ACC112 (cell line): ENCODE measurements around the gene FAM216B.

Experiments used
- H2AFZ ChIP-seq: fragments of 200-600 bp; sonication (generic); one replicate; pipeline ENCODE4 v1.6.0; 2017; ENCODE audit warnings: antibody characterized with exemption, low read length; ENCODE audit not compliant: unreplicated experiment
- H3K27ac ChIP-seq: fragments of 200-600 bp; sonication (generic); 2 replicates; pipeline ENCODE4 v1.5.1; 2014; ENCODE audit warnings: low read depth, mild to moderate bottlenecking, antibody characterized with exemption, low read length, moderate library complexity
- H3K27me3 ChIP-seq: fragments of 200-600 bp; sonication (generic); 2 replicates; pipeline ENCODE4 v1.6.1; 2014; ENCODE audit warnings: mild to moderate bottlenecking, antibody characterized with exemption, low read length, moderate library complexity, mixed read lengths; ENCODE audit not compliant: insufficient read depth
- H3K36me3 ChIP-seq: fragments of 200-600 bp; sonication (generic); 2 replicates; pipeline ENCODE4 v1.6.1; 2016; ENCODE audit warnings: mild to moderate bottlenecking, antibody characterized with exemption, low read length, moderate library complexity, mixed read lengths; ENCODE audit not compliant: insufficient read depth
- H3K4me1 ChIP-seq: fragments of 200-600 bp; sonication (generic); one replicate; pipeline ENCODE4 v1.6.1; 2016; ENCODE audit warnings: low read length, mixed read lengths; ENCODE audit not compliant: insufficient read depth, unreplicated experiment, control insufficient read depth
- H3K4me3 ChIP-seq: fragments of 200-600 bp; sonication (generic); 2 replicates; pipeline ENCODE4 v1.5.1; 2014; ENCODE audit warnings: mild to moderate bottlenecking, low read depth, low read length
- H3K79me2 ChIP-seq: fragments of 200-600 bp; sonication (generic); one replicate; pipeline ENCODE4 v1.6.0; 2016; ENCODE audit warnings: low read length; ENCODE audit not compliant: control insufficient read depth, unreplicated experiment, insufficient read depth

FAM216B gene

DNA sequence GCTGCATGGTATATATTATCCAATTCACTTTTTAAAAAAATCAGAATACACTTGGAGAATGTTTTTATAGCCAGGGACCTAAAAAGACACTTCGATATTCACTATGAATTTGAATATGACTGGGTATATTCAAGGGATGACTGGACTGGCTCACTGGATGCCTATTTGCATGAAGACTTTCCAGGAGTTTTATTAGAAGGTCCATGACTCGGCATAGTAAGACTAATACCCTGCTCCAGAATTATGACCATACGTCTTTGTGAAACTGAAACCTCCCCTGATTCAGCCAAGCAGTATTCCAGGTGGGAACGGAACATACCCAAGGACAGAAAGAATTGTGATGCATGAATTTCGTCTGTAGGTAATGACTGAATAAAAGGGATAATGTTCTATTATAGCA lies 3.9 kb upstream of the FAM216B start:
- no peak overlapping the region for H3K4me3 ChIP-seq
- H2AFZ ChIP-seq = no peak overlapping the region
- H3K4me1 ChIP-seq = no peaks in the 10 kb centered on the region
- no peaks in the 10 kb centered on the region; the same call in 1 of the 2 replicates for H3K27me3 ChIP-seq
- H3K27ac ChIP-seq = no peak overlapping the region
- H3K36me3 ChIP-seq = no peaks in the 10 kb centered on the region
- H3K79me2 ChIP-seq = no peaks in the 10 kb centered on the region

DNA sequence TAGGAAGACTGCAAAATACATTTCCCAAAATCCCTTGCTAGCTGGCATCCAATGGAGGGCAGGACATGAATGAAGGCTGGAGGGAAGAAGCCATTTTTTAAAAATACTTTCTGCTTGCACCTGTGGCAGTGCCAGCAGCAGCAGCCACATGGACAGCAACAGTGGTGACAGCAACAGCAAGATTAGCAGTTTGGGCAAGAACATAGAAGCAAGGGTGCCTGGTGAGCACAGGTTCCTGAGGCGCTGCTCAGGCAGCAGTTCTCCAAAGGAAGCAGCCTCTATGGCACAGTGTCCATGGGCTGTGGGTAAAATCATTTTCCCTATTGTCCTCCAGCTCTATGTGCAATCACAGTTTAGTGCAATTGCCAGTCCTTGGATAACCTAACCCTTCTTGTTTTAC lies 1.3 kb upstream of the FAM216B start:
- no peak overlapping the region for H2AFZ ChIP-seq
- no peaks in the 10 kb centered on the region for H3K36me3 ChIP-seq
- H3K79me2 ChIP-seq = no peaks in the 10 kb centered on the region
- no peaks in the 10 kb centered on the region for H3K4me1 ChIP-seq
- H3K27ac ChIP-seq = no peak overlapping the region
- H3K4me3 ChIP-seq = no peak overlapping the region
- H3K27me3 ChIP-seq = no peaks in the 10 kb centered on the region; the same call in 1 of the 2 replicates

DNA sequence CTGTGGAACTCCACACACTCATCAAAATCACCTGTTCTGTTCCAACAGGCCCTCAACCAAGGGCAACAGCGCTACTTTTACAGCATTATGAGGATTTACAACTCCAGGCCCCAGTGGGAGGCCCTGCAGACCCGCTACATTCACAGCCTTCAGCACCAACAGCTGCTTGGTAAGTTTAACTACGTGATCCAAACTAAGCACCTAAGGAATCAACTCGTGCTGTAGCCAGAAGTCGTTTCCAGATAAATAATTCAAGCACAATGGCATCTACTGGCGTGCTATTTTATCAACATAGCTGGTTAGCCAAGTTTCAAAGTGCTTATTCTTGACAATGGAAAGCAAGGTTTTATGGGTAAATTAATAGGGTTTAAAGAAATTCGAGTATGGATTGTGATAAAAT lies 5.3 kb downstream of the FAM216B start:
- Histone ChIP-seq H3K79me2 (no peaks in the 10 kb centered on the region), H2AFZ (no peak overlapping the region), H3K4me1 (no peaks in the 10 kb centered on the region), H3K27ac (no peak overlapping the region), H3K4me3 (no peak overlapping the region), H3K36me3 (no peaks in the 10 kb centered on the region), H3K27me3 (no peaks in the 10 kb centered on the region)

DNA sequence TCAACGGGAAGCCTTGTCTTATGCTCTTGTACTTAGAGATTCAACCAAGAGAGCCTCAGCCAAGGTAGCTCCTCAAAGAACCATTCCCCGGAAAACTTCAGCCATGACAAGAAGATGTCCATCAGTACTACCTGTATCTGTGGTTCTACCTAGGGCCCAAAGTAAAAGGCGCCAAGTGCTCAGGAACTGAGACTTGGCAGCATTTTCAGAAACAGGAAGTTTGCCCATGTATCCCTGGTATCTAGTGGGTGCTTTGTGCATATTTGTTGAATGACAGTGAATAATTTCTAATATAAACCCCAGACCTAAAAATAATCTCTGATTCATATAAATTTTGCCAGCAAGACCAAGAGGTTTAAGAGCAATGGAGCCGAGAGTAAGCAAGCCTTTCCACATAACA lies 7.2 kb downstream of the FAM216B start:
- no peaks in the 10 kb centered on the region for H3K79me2 ChIP-seq
- H3K4me1 ChIP-seq = no peaks in the 10 kb centered on the region
- no peak overlapping the region for H3K4me3 ChIP-seq
- H3K27me3 ChIP-seq = no peaks in the 10 kb centered on the region
- no peak overlapping the region for H2AFZ ChIP-seq
- no peaks in the 10 kb centered on the region for H3K36me3 ChIP-seq
- no peak overlapping the region for H3K27ac ChIP-seq

DNA sequence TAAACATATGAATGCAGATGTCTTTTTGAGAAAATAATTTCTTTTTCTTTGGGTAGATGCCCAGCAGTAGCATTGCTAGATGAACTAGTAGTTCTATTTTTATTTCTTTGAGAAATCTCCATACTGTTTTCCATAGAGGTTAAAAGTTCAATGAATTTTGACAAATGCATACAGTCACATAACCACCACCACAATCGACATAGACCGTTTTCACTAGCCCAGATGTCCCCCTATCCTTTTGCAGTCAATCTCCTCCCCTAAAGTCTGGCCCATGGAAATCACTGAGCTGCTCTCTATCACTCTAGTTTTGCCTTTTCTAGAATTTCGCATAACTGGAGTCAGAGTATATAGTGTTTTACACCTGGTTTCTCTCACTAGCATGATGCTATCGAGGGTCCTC lies 10.8 kb downstream of the FAM216B start:
- H3K27me3 ChIP-seq = no peaks in the 10 kb centered on the region
- H3K27ac ChIP-seq = no peak overlapping the region
- H3K36me3 ChIP-seq = no peaks in the 10 kb centered on the region
- no peaks in the 10 kb centered on the region for H3K4me1 ChIP-seq
- no peak overlapping the region for H2AFZ ChIP-seq
- H3K79me2 ChIP-seq = no peaks in the 10 kb centered on the region
- H3K4me3 ChIP-seq = no peak overlapping the region

DNA sequence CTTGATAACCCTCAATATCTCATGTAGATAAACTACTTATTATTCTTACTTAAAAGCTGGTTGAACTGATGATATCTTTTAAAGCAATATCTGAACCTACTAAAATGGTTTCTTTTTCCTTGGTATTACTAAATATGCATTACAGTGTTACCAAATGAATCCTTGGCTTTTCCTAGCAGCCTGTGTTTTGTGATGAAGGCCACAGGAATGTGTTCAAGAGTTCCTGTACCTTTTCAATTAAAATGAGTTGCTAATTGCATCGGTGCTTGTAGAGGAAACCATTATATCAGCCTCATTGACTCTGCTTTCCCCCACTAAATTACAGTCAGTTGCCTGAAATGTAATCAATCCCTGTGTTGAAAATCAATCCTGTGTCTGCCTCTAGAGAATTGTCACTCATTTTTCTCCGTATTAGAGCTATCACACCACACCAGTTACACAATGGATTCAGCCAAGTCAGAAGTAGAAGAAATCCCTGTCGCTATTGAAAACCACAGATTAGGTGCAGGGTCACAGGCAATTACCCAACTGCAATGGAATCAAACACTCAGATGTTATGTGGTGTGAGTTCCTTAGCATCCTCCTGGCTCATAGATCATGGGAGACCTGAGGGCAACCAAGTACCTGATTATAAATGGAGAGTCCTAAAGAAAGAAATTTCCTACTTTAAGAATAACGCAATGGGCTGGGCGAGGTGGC lies 13.3 kb downstream of the FAM216B start:
- Histone ChIP-seq H3K4me3 (no peak overlapping the region), H2AFZ (no peak overlapping the region), H3K79me2 (no peaks in the 10 kb centered on the region), H3K27me3 (no peaks in the 10 kb centered on the region), H3K4me1 (no peaks in the 10 kb centered on the region), H3K27ac (no peak overlapping the region), H3K36me3 (no peaks in the 10 kb centered on the region)

DNA sequence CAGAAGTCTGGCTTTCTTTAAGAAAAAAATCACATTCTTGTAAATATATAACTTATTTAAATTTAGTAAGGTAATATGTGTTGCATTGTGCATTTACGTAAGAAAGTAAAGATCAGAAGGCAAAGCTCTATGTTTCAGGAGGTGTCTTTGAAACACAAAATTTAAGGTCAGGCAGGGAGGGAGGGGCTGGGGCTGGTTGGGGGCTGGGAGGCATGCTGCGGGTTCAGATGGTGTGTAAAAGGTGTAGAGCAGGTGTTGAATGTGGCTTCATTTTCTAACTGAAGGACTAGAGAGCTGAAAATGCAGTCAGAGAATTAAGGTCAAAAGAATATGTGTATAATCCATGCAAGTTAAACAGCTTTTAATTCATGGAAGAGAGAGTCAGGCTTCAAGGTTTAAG lies 14.3 kb downstream of the FAM216B start:
- Histone ChIP-seq H3K79me2 (no peaks in the 10 kb centered on the region), H3K36me3 (no peaks in the 10 kb centered on the region), H3K27me3 (no peaks in the 10 kb centered on the region), H3K4me1 (no peaks in the 10 kb centered on the region), H3K4me3 (no peak overlapping the region), H3K27ac (no peak overlapping the region), H2AFZ (no peak overlapping the region)

DNA sequence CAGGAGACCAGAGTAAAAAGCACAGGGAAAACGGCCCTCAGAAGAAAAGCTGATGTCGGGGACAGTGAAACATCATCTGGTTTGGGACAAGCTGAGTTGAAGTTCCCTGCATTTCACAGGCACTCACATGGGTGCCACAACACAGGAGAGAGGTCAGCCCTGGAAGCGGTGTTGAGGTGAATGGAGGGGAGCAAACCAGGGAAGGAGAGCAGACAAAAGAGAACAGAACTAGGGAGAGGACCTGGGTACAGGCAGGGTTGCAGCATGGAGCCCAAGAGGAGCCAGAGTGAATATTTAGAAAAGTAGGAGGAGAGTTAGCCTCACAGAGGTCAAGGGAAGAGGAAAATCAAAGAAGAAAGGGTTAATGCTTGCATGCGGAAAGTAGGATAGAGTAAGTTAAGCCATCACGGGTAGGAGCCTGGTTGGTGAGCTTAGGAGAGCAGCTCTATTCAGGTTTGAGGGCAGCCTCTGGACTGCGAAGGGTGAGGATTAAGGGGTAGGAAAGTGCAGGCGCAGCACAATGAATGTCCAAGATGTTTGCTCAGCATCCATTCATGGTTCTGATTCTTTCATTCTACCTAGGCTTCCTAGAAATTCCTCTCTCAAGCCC lies 15.5 kb downstream of the FAM216B start:
- no peaks in the 10 kb centered on the region for H3K4me1 ChIP-seq
- H3K79me2 ChIP-seq = no peaks in the 10 kb centered on the region
- H3K36me3 ChIP-seq = no peaks in the 10 kb centered on the region
- H3K27me3 ChIP-seq = no peaks in the 10 kb centered on the region
- no peak overlapping the region for H3K4me3 ChIP-seq
- H3K27ac ChIP-seq = no peak overlapping the region
- no peak overlapping the region for H2AFZ ChIP-seq

DNA sequence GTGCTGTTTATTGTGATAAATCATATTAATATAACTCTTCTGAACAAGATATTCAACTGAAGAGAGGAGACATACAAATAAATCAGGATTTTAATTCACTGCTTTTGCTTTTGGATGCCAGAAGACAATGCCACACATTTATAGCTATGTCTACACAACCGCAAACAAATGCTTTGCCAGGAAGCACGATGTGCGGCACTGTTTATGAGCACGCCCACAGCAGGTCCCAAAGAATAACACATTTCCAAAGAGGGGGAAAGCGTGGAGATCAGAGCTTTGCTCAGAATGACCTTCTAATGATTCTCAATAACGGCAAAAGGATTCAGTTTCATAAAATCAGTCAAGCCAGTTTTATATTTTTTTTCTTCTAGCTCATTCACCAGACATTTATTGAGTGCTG lies 16.7 kb downstream of the FAM216B start:
- Histone ChIP-seq H3K4me1 (no peaks in the 10 kb centered on the region), H2AFZ (no peak overlapping the region)

DNA sequence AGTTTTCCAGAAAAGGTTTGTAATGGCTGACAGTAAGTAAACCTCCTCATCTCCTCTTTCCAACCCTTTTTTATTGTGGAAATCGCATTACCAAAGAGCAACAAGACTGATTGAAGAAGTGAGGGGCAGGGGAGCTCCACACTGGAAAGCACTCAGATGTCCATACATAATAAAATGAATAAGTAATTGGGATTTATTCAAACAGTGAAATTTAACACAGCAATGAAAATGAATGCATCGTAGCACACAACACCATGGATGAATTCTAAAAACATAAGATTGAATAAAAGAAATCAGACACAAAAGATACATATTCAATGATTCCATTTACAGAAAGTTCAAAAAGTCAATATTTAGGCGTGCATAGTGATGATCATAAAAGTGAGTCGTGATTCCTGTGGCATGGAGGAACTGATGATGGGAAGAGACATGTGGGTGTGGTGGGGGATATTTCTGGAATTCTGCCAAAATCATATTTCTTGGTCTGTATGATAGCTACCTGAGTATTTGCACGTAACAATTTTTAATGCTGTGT lies 18.8 kb downstream of the FAM216B start:
- no peak overlapping the region for H3K4me3 ChIP-seq
- H3K27ac ChIP-seq = no peak overlapping the region

More for the DNA sequence above, 16.7 kb downstream of the FAM216B start:
- H3K27ac ChIP-seq = no peak overlapping the region
- H3K79me2 ChIP-seq = no peaks in the 10 kb centered on the region
- no peaks in the 10 kb centered on the region for H3K27me3 ChIP-seq
- no peak overlapping the region for H3K4me3 ChIP-seq
- H3K36me3 ChIP-seq = no peaks in the 10 kb centered on the region

DNA sequence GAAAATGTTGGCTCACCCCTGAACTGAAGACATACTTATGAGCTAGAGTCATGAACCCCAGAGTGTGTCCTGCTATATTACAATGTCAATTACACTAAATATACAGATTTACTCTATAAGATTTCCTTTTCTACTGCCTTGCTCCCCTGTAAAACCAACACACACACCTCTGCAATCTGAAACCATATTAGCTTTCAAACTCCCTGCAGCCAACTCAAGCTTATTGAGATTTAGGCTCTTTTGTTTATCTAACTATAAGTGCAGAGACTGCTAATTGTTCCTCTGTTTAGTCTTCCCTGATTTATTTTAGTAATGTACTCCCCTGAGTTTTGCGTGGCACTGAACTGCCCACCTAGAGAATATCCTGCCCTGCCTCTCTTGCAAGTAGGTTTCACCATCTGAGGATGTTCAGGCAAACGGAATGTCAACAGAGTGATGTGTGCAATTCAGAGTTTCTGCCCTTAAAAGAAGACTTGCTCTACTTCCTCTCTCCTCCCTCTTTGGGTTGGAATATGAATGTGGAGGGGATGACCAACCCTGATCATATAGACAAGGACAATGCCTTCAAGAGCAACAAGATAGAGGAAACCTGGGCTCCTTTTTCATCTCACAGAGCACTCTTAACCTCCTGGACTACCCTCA lies 22.3 kb downstream of the FAM216B start:
- no peaks in the 10 kb centered on the region for H3K79me2 ChIP-seq
- H3K36me3 ChIP-seq = no peaks in the 10 kb centered on the region
- H3K27ac ChIP-seq = no peak overlapping the region
- no peak overlapping the region for H3K4me3 ChIP-seq
- H3K27me3 ChIP-seq = no peaks in the 10 kb centered on the region
- peaks cover 16% of the 10 kb centered on the region for H3K4me1 ChIP-seq
- no peak overlapping the region for H2AFZ ChIP-seq

More for the DNA sequence above, 18.8 kb downstream of the FAM216B start:
- no peaks in the 10 kb centered on the region for H3K27me3 ChIP-seq
- H3K4me1 ChIP-seq = no peaks in the 10 kb centered on the region
- H3K36me3 ChIP-seq = no peaks in the 10 kb centered on the region
- H3K79me2 ChIP-seq = no peaks in the 10 kb centered on the region
- H2AFZ ChIP-seq = no peak overlapping the region
